Activated naive CD8-positive, alpha-beta T cell treated with anti-CD3 and anti-CD28 coated beads, Interleukin-2, amount 50 U/mL, for 24 hours (primary cell): ENCODE results near the gene ZNF562.

Source experiments
- ATAC-seq: fragments of 150-1000 bp; cut with Tn5 transposase; one replicate; pipeline ENCODE4 v1.10.0; 2021
- DNase-seq: peaks from one replicate; pipeline ENCODE4 v3.0.0; 2021
- H3K27ac Mint-ChIP-seq: one replicate; pipeline ENCODE4 v1.8.0; 2021; ENCODE audit warnings: mild to moderate bottlenecking, mixed read lengths
- H3K27me3 Mint-ChIP-seq: one replicate; pipeline ENCODE4 v1.8.0; 2021; ENCODE audit warnings: mixed read lengths
- H3K36me3 Mint-ChIP-seq: one replicate; pipeline ENCODE4 v1.8.0; 2021; ENCODE audit warnings: low read depth, mixed read lengths
- H3K4me1 Mint-ChIP-seq: one replicate; pipeline ENCODE4 v1.8.0; 2021; ENCODE audit warnings: mixed read lengths
- H3K4me3 Mint-ChIP-seq: one replicate; pipeline ENCODE4 v1.8.0; 2021; ENCODE audit warnings: mild to moderate bottlenecking, moderate library complexity, mixed read lengths
- H3K9me3 Mint-ChIP-seq: one replicate; pipeline ENCODE4 v1.8.0; 2021; ENCODE audit warnings: mixed read lengths

Gene ZNF562

GRCh38 chr19:9620842-9621155 is 54.1 kb downstream of the ZNF562 start:
- Mint-ChIP-seq H3K27ac (peak overlapping the region; percentile 100), H3K4me3 (peak overlapping the region; percentile 100), H3K36me3 (peaks cover 43% of the 10 kb centered on the region), H3K4me1 (peaks cover 26% of the 10 kb centered on the region), H3K9me3 (no peaks in the 10 kb centered on the region), H3K27me3 (peaks cover 3% of the 10 kb centered on the region)
- DNase-seq (no peak), ATAC-seq (no peak)

- no peak for ATAC-seq
- no peak overlapping the region for H3K27ac Mint-ChIP-seq
Measured at GRCh38 chr19:9615844-9616243, 59.1 kb downstream of the ZNF562 start.

GRCh38 chr19:9610484-9611113 is 64.3 kb downstream of the ZNF562 start:
- H3K36me3 Mint-ChIP-seq, result peaks cover 88% of the 10 kb centered on the region
- ATAC-seq (no peak), DNase-seq (no peak)
- H3K27me3 Mint-ChIP-seq, result no peaks in the 10 kb centered on the region
- H3K27ac Mint-ChIP-seq, result no peak overlapping the region
- H3K4me1 Mint-ChIP-seq, result no peaks in the 10 kb centered on the region
- H3K9me3 Mint-ChIP-seq, result peaks cover 46% of the 10 kb centered on the region
- H3K4me3 Mint-ChIP-seq, result no peak overlapping the region

More at GRCh38 chr19:9615844-9616243, 59.1 kb downstream of the ZNF562 start:
- peaks cover 9% of the 10 kb centered on the region for H3K4me1 Mint-ChIP-seq
- DNase-seq, result no peak
- H3K9me3 Mint-ChIP-seq, result peaks cover 11% of the 10 kb centered on the region
- H3K36me3 Mint-ChIP-seq, result peaks cover 81% of the 10 kb centered on the region
- H3K4me3 Mint-ChIP-seq, result no peak overlapping the region
- no peaks in the 10 kb centered on the region for H3K27me3 Mint-ChIP-seq

- no peaks in the 10 kb centered on the region for H3K4me1 Mint-ChIP-seq
- H3K4me3 Mint-ChIP-seq, result no peak overlapping the region
- ATAC-seq (no peak), DNase-seq (no peak)
- H3K27me3 Mint-ChIP-seq, result no peaks in the 10 kb centered on the region
- peaks cover 55% of the 10 kb centered on the region for H3K9me3 Mint-ChIP-seq
- H3K36me3 Mint-ChIP-seq, result peaks cover 75% of the 10 kb centered on the region
- H3K27ac Mint-ChIP-seq, result no peak overlapping the region
Measured at GRCh38 chr19:9608912-9609311, 66.0 kb downstream of the ZNF562 start.

GRCh38 chr19:9597027-9597426 is 77.9 kb downstream of the ZNF562 start:
- Mint-ChIP-seq H3K27ac (peak overlapping the region; percentile 16), H3K27me3 (peaks cover 3% of the 10 kb centered on the region), H3K36me3 (peaks cover 11% of the 10 kb centered on the region), H3K4me1 (peaks cover 9% of the 10 kb centered on the region), H3K9me3 (peaks cover 14% of the 10 kb centered on the region), H3K4me3 (no peak overlapping the region)
- DNase-seq (no peak), ATAC-seq (peak; percentile 93)
